A549 (cell line): ENCODE measurements around the gene DDI2. TPM values are rescaled to one million over a fixed set of nuclear protein-coding genes. Genes with fewer than 3 reads are reported as not detected.

Experiments used
- ATAC-seq, 2 experiments: fragments of 200-7000 bp in 1 of 2; fragments of >200 bp in 1 of 2; cut with Nextera tagmentation in 1 of 2; cut with Tn5 transposase in 1 of 2; 3 replicates each; pipeline versions ENCODE4 v1.8.0 to v1.9.1; 2018 to 2020; ENCODE audit warnings: mild to moderate bottlenecking in 1 of 2, moderate library complexity in 1 of 2
- CTCF ChIA-PET: fragments of 300-600 bp; sonication (Branson Sonifier 250); formaldehyde crosslinking; extraction: SDS; loops from one replicate; lab custom pipeline; 2021; ENCODE audit warnings: antibody characterized with exemption, inconsistent platforms; lab: Yijun Ruan, JAX
- POLR2A ChIA-PET: fragments of 350-600 bp; formaldehyde crosslinking; extraction: SDS; loops from one replicate; lab custom pipeline; 2021; ENCODE audit warnings: antibody characterized with exemption, inconsistent platforms; lab: Yijun Ruan, JAX
- DNase-seq, 2 experiments: peaks; one replicate each; pipeline versions ENCODE4 v3.0.0 to v3.0.0-alpha.2; 2011 to 2016; ENCODE audit warnings: low read depth in 1 of 2, low spot score in 1 of 2
- FAIRE-seq: peaks from 2 replicates; lab custom pipeline; 2011; peaks lifted over from hg19 to GRCh38; lab: Jason Lieb, UNC
- H3K27ac ChIP-seq, 2 experiments: fragments of >200 bp; sonication (Bioruptor Twin); formaldehyde crosslinking; 3 replicates each; pipeline ENCODE4 v1.5.1; 2016 to 2017
- H3K4me1 ChIP-seq: fragments of >200 bp; sonication (Bioruptor Twin); formaldehyde crosslinking; 3 replicates; pipeline ENCODE4 v1.6.1; 2016
- H3K4me2 ChIP-seq: fragments of >200 bp; sonication (Bioruptor Twin); formaldehyde crosslinking; 3 replicates; pipeline ENCODE4 v1.6.1; 2016
- H3K4me3 ChIP-seq: fragments of >200 bp; sonication (Bioruptor Twin); formaldehyde crosslinking; 3 replicates; pipeline ENCODE4 v1.5.1; 2016
- H3K9me3 ChIP-seq: fragments of >200 bp; sonication (Bioruptor Twin); formaldehyde crosslinking; 3 replicates; pipeline ENCODE4 v1.6.1; 2016
- CBX2 ChIP-seq: fragments of 200-600 bp; sonication (generic); IDR thresholded peaks from 2 replicates; pipeline ENCODE4 v1.6.1; 2016; ENCODE audit warnings: low read depth, mild to moderate bottlenecking, borderline replicate concordance
- CEBPB ChIP-seq, 2 experiments: fragments of >200 bp in 1 of 2; sonication (Bioruptor Twin) in 1 of 2; formaldehyde crosslinking in 1 of 2; IDR thresholded peaks; 2 replicates each; pipeline ENCODE4 v1.6.1; 2012 to 2016
- EHF ChIP-seq: fragments of 250-450 bp; sonication (Bioruptor Pico); IDR thresholded peaks from 2 replicates; pipeline ENCODE4 v1.5.0; 2020; ENCODE audit warnings: mild to moderate bottlenecking
- ELK1 ChIP-seq: fragments of 150-350 bp; IDR thresholded peaks from 2 replicates; pipeline ENCODE4 v1.6.1; 2014; ENCODE audit warnings: low read depth, mild to moderate bottlenecking, low read length
- EP300 ChIP-seq, 2 experiments: fragments of >200 bp; sonication (Bioruptor Twin); formaldehyde crosslinking; IDR thresholded peaks; 2 replicates in 1 of 2; 3 replicates in 1 of 2; pipeline ENCODE4 v1.6.1; 2016 to 2017
- FOSB ChIP-seq: fragments of 250-450 bp; sonication (Bioruptor Pico); IDR thresholded peaks from 2 replicates; pipeline ENCODE4 v1.5.0; 2020; ENCODE audit warnings: mild to moderate bottlenecking, moderate library complexity
- FOSL2 ChIP-seq, 2 experiments: fragments of 450-650 bp in 1 of 2; fragments of >200 bp in 1 of 2; sonication (Bioruptor Twin) in 1 of 2; formaldehyde crosslinking; IDR thresholded peaks; 2 replicates each; pipeline versions ENCODE4 v1.5.0 to v1.6.1; 2016 to 2020; ENCODE audit warnings: mild to moderate bottlenecking in 1 of 2, moderate library complexity in 1 of 2
- FOXS1 ChIP-seq: fragments of 250-450 bp; sonication (Bioruptor Pico); IDR thresholded peaks from 2 replicates; pipeline ENCODE4 v1.5.0; 2020; ENCODE audit warnings: mild to moderate bottlenecking, moderate library complexity
- HOXA7 ChIP-seq: fragments of 250-450 bp; sonication (Bioruptor Pico); IDR thresholded peaks from 2 replicates; pipeline ENCODE4 v1.5.0; 2020; ENCODE audit warnings: mild to moderate bottlenecking, moderate library complexity
- HOXB5 ChIP-seq: fragments of 250-450 bp; sonication (Bioruptor Pico); IDR thresholded peaks from 2 replicates; pipeline ENCODE4 v1.5.0; 2020; ENCODE audit warnings: mild to moderate bottlenecking, moderate library complexity
- KDM1A ChIP-seq: fragments of 200-600 bp; sonication (generic); IDR thresholded peaks from 2 replicates; pipeline ENCODE4 v1.6.1; 2016; ENCODE audit warnings: low read depth, mild to moderate bottlenecking
- NFE2L2 ChIP-seq: fragments of 150-350 bp; conservative IDR thresholded peaks from 2 replicates; pipeline ENCODE4 v1.6.1; 2014; ENCODE audit warnings: low read length
- NPAS2 ChIP-seq: fragments of 250-450 bp; sonication (Bioruptor Pico); IDR thresholded peaks from 2 replicates; pipeline ENCODE4 v1.8.0; 2022; ENCODE audit warnings: mild to moderate bottlenecking, moderate library complexity, borderline replicate concordance
- PHF8 ChIP-seq: fragments of 200-600 bp; sonication (generic); IDR thresholded peaks from 2 replicates; pipeline ENCODE4 v1.6.1; 2016; ENCODE audit warnings: low read depth, mild to moderate bottlenecking, antibody characterized with exemption, moderate library complexity, borderline replicate concordance
- POLR2A ChIP-seq: IDR thresholded peaks from 2 replicates; pipeline ENCODE4 v1.6.1; 2012; ENCODE audit warnings: mild to moderate bottlenecking, low read length
- RAD21 ChIP-seq, 2 experiments: fragments of >200 bp in 1 of 2; sonication (Bioruptor Twin) in 1 of 2; formaldehyde crosslinking in 1 of 2; IDR thresholded peaks in 1 of 2; conservative IDR thresholded peaks in 1 of 2; 2 replicates in 1 of 2; 3 replicates in 1 of 2; pipeline ENCODE4 v1.6.1; 2012 to 2018; ENCODE audit warnings: inconsistent platforms in 1 of 2
- RFX5 ChIP-seq: fragments of 450-650 bp; IDR thresholded peaks from 2 replicates; pipeline ENCODE4 v1.7.1; 2014; ENCODE audit warnings: antibody characterized with exemption, mild to moderate bottlenecking, moderate library complexity
- SMC3 ChIP-seq: fragments of >200 bp; sonication (Bioruptor Twin); formaldehyde crosslinking; IDR thresholded peaks from 3 replicates; pipeline ENCODE4 v1.6.1; 2018; ENCODE audit warnings: inconsistent platforms
- TFCP2L1 ChIP-seq: fragments of 250-450 bp; sonication (Bioruptor Pico); IDR thresholded peaks from 2 replicates; pipeline ENCODE4 v1.5.0; 2021; ENCODE audit warnings: mild to moderate bottlenecking
- ZC3H11A ChIP-seq: fragments of 450-650 bp; IDR thresholded peaks from 2 replicates; pipeline ENCODE4 v1.6.1; 2014; ENCODE audit warnings: antibody characterized with exemption, mild to moderate bottlenecking
- ZSCAN20 ChIP-seq: fragments of 250-450 bp; sonication (Bioruptor Pico); IDR thresholded peaks from 2 replicates; pipeline ENCODE4 v1.8.0; 2022; ENCODE audit warnings: mild to moderate bottlenecking, moderate library complexity
- WGBS: methylation state at CpG from one replicate; pipeline ENCODE4 v1.1.6; 2017; ENCODE audit errors: missing lambda C conversion rate; 5-methylcytosine and 5-hydroxymethylcytosine counted together
- polyA plus RNA-seq, 4 experiments: library from polyadenylated mRNA; depleted of rRNA in 3 of 4; stranded (reverse); fragments of >200 nt; fragmentation: RNase III in 1 of 4; extraction: RNeasy Plus Mini Kit Qiagen cat#74134 plus additional on column Dnase treatment in 1 of 4; gene quantifications; 2 replicates in 3 of 4; 3 replicates in 1 of 4; pipeline ENCODE4 v1.2.3, GENCODE V29; 2011 to 2017
- TF ChIP-seq, protein P1 (sequence below): fragments of >200 bp; sonication (Bioruptor Twin); formaldehyde crosslinking; IDR thresholded peaks from 3 replicates; pipeline ENCODE4 v1.6.1; 2016
- TF ChIP-seq, protein P2 (sequence below): fragments of 450-650 bp; IDR thresholded peaks from 2 replicates; pipeline ENCODE4 v1.6.1; 2014; ENCODE audit warnings: antibody characterized with exemption

DDI2 gene
- polyA plus RNA-seq, 2 of the 4 experiments (the other 2 are of a cell fraction), result 6.3 to 8.6 TPM

GRCh38 chr1:15708486-15709137, 91.4 kb downstream of the DDI2 start:
- ChIA-PET CTCF (interaction anchor here (0.5 kb wide), 1 partner anchor 104 kb away, joined by 4 read pairs; no protein-coding TSS in a partner anchor), POLR2A (no interaction called here)
- Histone ChIP-seq H3K4me1 (no peaks in the 10 kb centered on the region), H3K4me2 (no peak overlapping the region), H3K9me3 (no peaks in the 10 kb centered on the region), H3K27ac (no peak overlapping the region), H3K4me3 (no peak overlapping the region)
- FAIRE-seq (no peak), DNase-seq (no peak), ATAC-seq (no peak)
- WGBS, result 82% methylated on average over 15 of the region's 15 CpGs
- no peak for TF ChIP-seq SMC3
- TF ChIP-seq RFX5, result no peak
- no peak for TF ChIP-seq FOSL2 (IDR thresholded peaks at IDR 0.05)
- TF ChIP-seq FOSL2 (CRISPR knock-in tag; IDR thresholded peaks at IDR 0.05), result no peak
- no peak for TF ChIP-seq NPAS2 (CRISPR knock-in tag)
- TF ChIP-seq TFCP2L1 (CRISPR knock-in tag), result no peak
- no peak for TF ChIP-seq CBX2
- TF ChIP-seq ELK1, result no peak

GRCh38 chr1:15709226-15709625, 92.0 kb downstream of the DDI2 start:
- FAIRE-seq, result no peak
- ATAC-seq, result no peak

GRCh38 chr1:15712168-15712567, 94.9 kb downstream of the DDI2 start:
- Histone ChIP-seq H3K4me1 (no peaks in the 10 kb centered on the region), H3K9me3 (no peaks in the 10 kb centered on the region), H3K4me2 (no peak overlapping the region), H3K27ac (no peak overlapping the region), H3K4me3 (no peak overlapping the region)
- TF ChIP-seq EP300 (IDR thresholded peaks at IDR 0.05) (no peak), ZC3H11A (no peak), POLR2A (no peak), RFX5 (no peak), FOXS1 (CRISPR knock-in tag) (no peak), NFE2L2 (no peak), HOXB5 (CRISPR knock-in tag) (no peak), FOSB (no peak), PHF8 (no peak), CEBPB (IDR thresholded peaks at IDR 0.05) (no peak), TFCP2L1 (CRISPR knock-in tag) (no peak), KDM1A (no peak), RAD21 (conservative IDR thresholded peaks at IDR 0.05 in 1 of 2, IDR thresholded peaks at IDR 0.05 in 1 of 2) (no peak)
- TF ChIP-seq, protein P1, sequence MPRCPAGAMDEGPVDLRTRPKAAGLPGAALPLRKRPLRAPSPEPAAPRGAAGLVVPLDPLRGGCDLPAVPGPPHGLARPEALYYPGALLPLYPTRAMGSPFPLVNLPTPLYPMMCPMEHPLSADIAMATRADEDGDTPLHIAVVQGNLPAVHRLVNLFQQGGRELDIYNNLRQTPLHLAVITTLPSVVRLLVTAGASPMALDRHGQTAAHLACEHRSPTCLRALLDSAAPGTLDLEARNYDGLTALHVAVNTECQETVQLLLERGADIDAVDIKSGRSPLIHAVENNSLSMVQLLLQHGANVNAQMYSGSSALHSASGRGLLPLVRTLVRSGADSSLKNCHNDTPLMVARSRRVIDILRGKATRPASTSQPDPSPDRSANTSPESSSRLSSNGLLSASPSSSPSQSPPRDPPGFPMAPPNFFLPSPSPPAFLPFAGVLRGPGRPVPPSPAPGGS, result no peak
- ATAC-seq (no peak), FAIRE-seq (no peak), DNase-seq (no peak)
- WGBS, result 85% methylated on average over 4 of the region's 4 CpGs
- ChIA-PET CTCF (no interaction called here), POLR2A (no interaction called here)

More at GRCh38 chr1:15709226-15709625, 92.0 kb downstream of the DDI2 start:
- TF ChIP-seq EHF (CRISPR knock-in tag) (no peak), ZSCAN20 (CRISPR knock-in tag) (no peak), RFX5 (no peak), HOXA7 (CRISPR knock-in tag) (no peak)
- TF ChIP-seq, protein P2, sequence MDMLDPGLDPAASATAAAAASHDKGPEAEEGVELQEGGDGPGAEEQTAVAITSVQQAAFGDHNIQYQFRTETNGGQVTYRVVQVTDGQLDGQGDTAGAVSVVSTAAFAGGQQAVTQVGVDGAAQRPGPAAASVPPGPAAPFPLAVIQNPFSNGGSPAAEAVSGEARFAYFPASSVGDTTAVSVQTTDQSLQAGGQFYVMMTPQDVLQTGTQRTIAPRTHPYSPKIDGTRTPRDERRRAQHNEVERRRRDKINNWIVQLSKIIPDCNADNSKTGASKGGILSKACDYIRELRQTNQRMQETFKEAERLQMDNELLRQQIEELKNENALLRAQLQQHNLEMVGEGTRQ, result no peak
- POLR2A ChIA-PET, result no interaction called here
- DNase-seq, result no peak
- H3K4me3 ChIP-seq, result no peak overlapping the region
- no peaks in the 10 kb centered on the region for H3K9me3 ChIP-seq
- H3K27ac ChIP-seq, result no peak overlapping the region
- H3K4me1 ChIP-seq, result no peaks in the 10 kb centered on the region
- CTCF ChIA-PET, result no interaction called here
- WGBS, result 87% methylated on average over 4 of the region's 4 CpGs
- H3K4me2 ChIP-seq, result no peak overlapping the region
